Activated T-cell treated with anti-CD3 and anti-CD28 coated beads, Interleukin-2, amount 50 U/mL, for 72 hours (primary cell): ENCODE data around the gene CCDC90B. TPM values are rescaled to one million over a fixed set of nuclear protein-coding genes. Genes with fewer than 3 reads are reported as not detected.
"Not testable (repeated sequence)": the region's sequence is repeated elsewhere in the genome, so short reads cannot be mapped to it uniquely, and the experiment has no call there.

Source experiments
- ATAC-seq, 2 donors: fragments of 150-1000 bp; cut with Tn5 transposase; replicated peaks in 1 of 2; 2 replicates each; pipeline ENCODE4 v1.10.0; 2021; ENCODE audit warnings: moderate library complexity in 2 of 2, mild to moderate bottlenecking in 1 of 2
- DNase-seq, 2 donors: peaks; one replicate each; pipeline ENCODE4 v3.0.0; 2021 to 2022; ENCODE audit warnings: mixed read lengths in 1 of 2
- H3K27ac Mint-ChIP-seq: one replicate; pipeline ENCODE4 v1.8.0; 2022; ENCODE audit warnings: mild to moderate bottlenecking, moderate library complexity, mixed read lengths
- H3K27me3 Mint-ChIP-seq: one replicate; pipeline ENCODE4 v1.8.0; 2022; ENCODE audit warnings: low read depth, mixed read lengths
- H3K36me3 Mint-ChIP-seq, 2 donors: one replicate each; pipeline ENCODE4 v1.8.0; 2022; ENCODE audit warnings: mixed read lengths in 2 of 2, mild to moderate bottlenecking in 1 of 2; ENCODE audit not compliant: insufficient read depth in 2 of 2
- H3K4me1 Mint-ChIP-seq: one replicate; pipeline ENCODE4 v1.8.0; 2022; ENCODE audit warnings: low read depth, mixed read lengths
- H3K4me3 Mint-ChIP-seq, 2 donors: one replicate each; pipeline ENCODE4 v1.8.0; 2022; ENCODE audit warnings: mild to moderate bottlenecking in 2 of 2, mixed read lengths in 2 of 2, moderate library complexity in 2 of 2
- H3K9me3 Mint-ChIP-seq, 2 donors: one replicate each; pipeline ENCODE4 v1.8.0; 2022; ENCODE audit warnings: mixed read lengths in 2 of 2
- total RNA-seq, 2 donors: library from RNA; stranded (reverse); gene quantifications; one replicate each; pipeline ENCODE4 v1.2.3, GENCODE V29; 2022

The CCDC90B gene
- total RNA-seq, 2 donors from 2014 or later: 38.8 to 43.2 TPM

GRCh38 chr11:83280256-83280655 is 5.9 kb downstream of the CCDC90B start:
- peaks cover 4 to 12% of the 10 kb centered on the region in 2 donors for H3K36me3 Mint-ChIP-seq
- peaks cover 41% of the 10 kb centered on the region for H3K4me1 Mint-ChIP-seq
- H3K9me3 Mint-ChIP-seq: no peaks in the 10 kb centered on the region
- H3K27ac Mint-ChIP-seq: no peak overlapping the region
- ATAC-seq: no peak
- H3K27me3 Mint-ChIP-seq: no peaks in the 10 kb centered on the region
- DNase-seq: no peak
- H3K4me3 Mint-ChIP-seq: no peak overlapping the region

- H3K4me3 Mint-ChIP-seq: no peak overlapping the region
- DNase-seq (no peak), ATAC-seq (no peak)
- H3K9me3 Mint-ChIP-seq: no peaks in the 10 kb centered on the region
- H3K27me3 Mint-ChIP-seq: no peaks in the 10 kb centered on the region
- peaks cover 1 to 10% of the 10 kb centered on the region in 2 donors for H3K36me3 Mint-ChIP-seq
- H3K4me1 Mint-ChIP-seq: peaks cover 24% of the 10 kb centered on the region
- no peak overlapping the region for H3K27ac Mint-ChIP-seq
These were observed 7.8 kb downstream of the CCDC90B start for GRCh38 chr11:83278351-83278750.

- DNase-seq (no peak), ATAC-seq (no peak)
- Mint-ChIP-seq H3K36me3 (peaks cover 11 to 20% of the 10 kb centered on the region in 2 donors), H3K27ac (no peak overlapping the region), H3K4me1 (peaks cover 14% of the 10 kb centered on the region), H3K9me3 (peaks cover 0 to 4% of the 10 kb centered on the region in 2 donors), H3K27me3 (no peaks in the 10 kb centered on the region), H3K4me3 (no peak overlapping the region)
These were observed 10.1 kb downstream of the CCDC90B start for GRCh38 chr11:83275888-83276641.

GRCh38 chr11:83272627-83273026 is 13.5 kb downstream of the CCDC90B start:
- H3K4me3 Mint-ChIP-seq: no peak overlapping the region
- no peaks in the 10 kb centered on the region for H3K27me3 Mint-ChIP-seq
- peak overlapping the region; percentile 15 for H3K27ac Mint-ChIP-seq
- DNase-seq (no peak), ATAC-seq (peak in 1 of 2 donors; percentile 64)
- peaks cover 0 to 4% of the 10 kb centered on the region in 2 donors for H3K9me3 Mint-ChIP-seq
- peaks cover 6% of the 10 kb centered on the region for H3K4me1 Mint-ChIP-seq
- H3K36me3 Mint-ChIP-seq: peaks cover 17 to 29% of the 10 kb centered on the region in 2 donors

- not testable (repeated sequence) for DNase-seq, ATAC-seq, H3K4me3 Mint-ChIP-seq, H3K4me1 Mint-ChIP-seq, H3K27me3 Mint-ChIP-seq, H3K27ac Mint-ChIP-seq, H3K9me3 Mint-ChIP-seq
- peaks cover 17 to 29% of the 10 kb centered on the region in 2 donors for H3K36me3 Mint-ChIP-seq
These were observed 14.4 kb downstream of the CCDC90B start for GRCh38 chr11:83271734-83272133.

- H3K4me3 Mint-ChIP-seq, ATAC-seq, H3K9me3 Mint-ChIP-seq, H3K4me1 Mint-ChIP-seq, DNase-seq, H3K27me3 Mint-ChIP-seq: not testable (repeated sequence)
- H3K27ac Mint-ChIP-seq: peak overlapping the region; percentile 68
- H3K36me3 Mint-ChIP-seq: peaks cover 17 to 29% of the 10 kb centered on the region in 2 donors
These were observed 17.1 kb downstream of the CCDC90B start for GRCh38 chr11:83269080-83269479.

- Mint-ChIP-seq H3K27me3 (no peaks in the 10 kb centered on the region), H3K27ac (no peak overlapping the region), H3K9me3 (no peaks in the 10 kb centered on the region), H3K4me1 (no peaks in the 10 kb centered on the region), H3K36me3 (peaks cover 7 to 18% of the 10 kb centered on the region in 2 donors), H3K4me3 (no peak overlapping the region)
- DNase-seq: no peak
- no peak for ATAC-seq
These were observed 20.8 kb downstream of the CCDC90B start for GRCh38 chr11:83265331-83265730.

GRCh38 chr11:83259559-83259958 is 26.6 kb downstream of the CCDC90B start:
- ATAC-seq (no peak), DNase-seq (no peak)
- H3K27me3 Mint-ChIP-seq: no peaks in the 10 kb centered on the region
- H3K36me3 Mint-ChIP-seq: peaks cover 3 to 9% of the 10 kb centered on the region in 2 donors
- H3K9me3 Mint-ChIP-seq: no peaks in the 10 kb centered on the region
- H3K27ac Mint-ChIP-seq: no peak overlapping the region
- H3K4me3 Mint-ChIP-seq: no peak overlapping the region
- no peaks in the 10 kb centered on the region for H3K4me1 Mint-ChIP-seq

- ATAC-seq (no peak), DNase-seq (no peak)
- no peak overlapping the region for H3K4me3 Mint-ChIP-seq
- no peaks in the 10 kb centered on the region for H3K4me1 Mint-ChIP-seq
- no peaks in the 10 kb centered on the region for H3K9me3 Mint-ChIP-seq
- H3K27ac Mint-ChIP-seq: no peak overlapping the region
- H3K27me3 Mint-ChIP-seq: no peaks in the 10 kb centered on the region
- H3K36me3 Mint-ChIP-seq: peaks cover 0 to 3% of the 10 kb centered on the region in 2 donors
These were observed 28.4 kb downstream of the CCDC90B start for GRCh38 chr11:83257761-83258168.

- H3K4me1 Mint-ChIP-seq: no peaks in the 10 kb centered on the region
- H3K36me3 Mint-ChIP-seq: peaks cover 0 to 3% of the 10 kb centered on the region in 2 donors
- ATAC-seq: no peak
- DNase-seq: no peak
- H3K27me3 Mint-ChIP-seq: no peaks in the 10 kb centered on the region
- H3K27ac Mint-ChIP-seq: no peak overlapping the region
- H3K9me3 Mint-ChIP-seq: no peaks in the 10 kb centered on the region
- H3K4me3 Mint-ChIP-seq: no peak overlapping the region
These were observed 29.4 kb downstream of the CCDC90B start for GRCh38 chr11:83256602-83257340.

GRCh38 chr11:83255366-83255765 is 30.8 kb downstream of the CCDC90B start:
- Mint-ChIP-seq H3K27ac (no peak overlapping the region), H3K9me3 (no peaks in the 10 kb centered on the region), H3K4me1 (no peaks in the 10 kb centered on the region), H3K4me3 (no peak overlapping the region), H3K27me3 (no peaks in the 10 kb centered on the region), H3K36me3 (no peaks in the 10 kb centered on the region)
- ATAC-seq: no peak
- no peak for DNase-seq

GRCh38 chr11:83252941-83253340 is 33.2 kb downstream of the CCDC90B start:
- H3K36me3 Mint-ChIP-seq: no peaks in the 10 kb centered on the region
- no peak for ATAC-seq
- no peak overlapping the region for H3K27ac Mint-ChIP-seq
- no peak for DNase-seq
- no peak overlapping the region for H3K4me3 Mint-ChIP-seq
- no peaks in the 10 kb centered on the region for H3K27me3 Mint-ChIP-seq
- H3K9me3 Mint-ChIP-seq: no peaks in the 10 kb centered on the region
- H3K4me1 Mint-ChIP-seq: no peaks in the 10 kb centered on the region

GRCh38 chr11:83252266-83252665 is 33.9 kb downstream of the CCDC90B start:
- H3K27me3 Mint-ChIP-seq: no peaks in the 10 kb centered on the region
- H3K27ac Mint-ChIP-seq: no peak overlapping the region
- ATAC-seq (no peak), DNase-seq (no peak)
- no peak overlapping the region for H3K4me3 Mint-ChIP-seq
- no peaks in the 10 kb centered on the region for H3K36me3 Mint-ChIP-seq
- H3K9me3 Mint-ChIP-seq: no peaks in the 10 kb centered on the region
- no peaks in the 10 kb centered on the region for H3K4me1 Mint-ChIP-seq
